HEK293T (cell line): Measurements from ENCODE around the gene PRXL2A.
"Not testable (repeated sequence)": the region's sequence is repeated elsewhere in the genome, so short reads cannot be mapped to it uniquely, and the experiment has no call there.

ENCODE experiments used
- CTCF ChIA-PET: fragments of 350-600 bp; formaldehyde crosslinking; extraction: SDS; loops from one replicate; lab custom pipeline; 2021; ENCODE audit warnings: antibody characterized with exemption, inconsistent platforms; lab: Yijun Ruan, JAX
- POLR2A ChIA-PET: fragments of 350-600 bp; formaldehyde crosslinking; extraction: SDS; loops from one replicate; lab custom pipeline; 2020; ENCODE audit warnings: antibody characterized with exemption, inconsistent platforms; lab: Yijun Ruan, JAX
- DNase-seq: peaks from one replicate; pipeline ENCODE4 v3.0.0; 2012; ENCODE audit warnings: mixed read lengths; ENCODE audit errors: extremely low spot score
- ARNT ChIP-seq: fragments of 450-650 bp; IDR thresholded peaks from 2 replicates; pipeline ENCODE4 v1.6.1; 2017; ENCODE audit warnings: mild to moderate bottlenecking
- BHLHE40 ChIP-seq: fragments of 450-650 bp; IDR thresholded peaks from 2 replicates; pipeline ENCODE4 v1.6.1; 2016; ENCODE audit warnings: mild to moderate bottlenecking, moderate library complexity, borderline replicate concordance
- CTBP1 ChIP-seq: fragments of 450-650 bp; IDR thresholded peaks from 2 replicates; pipeline ENCODE4 v1.6.1; 2016; ENCODE audit warnings: borderline replicate concordance
- ELF4 ChIP-seq: fragments of 450-650 bp; IDR thresholded peaks from 2 replicates; pipeline ENCODE4 v1.6.1; 2017; ENCODE audit warnings: antibody characterized with exemption
- FOXA1 ChIP-seq: fragments of 450-650 bp; IDR thresholded peaks from 2 replicates; pipeline ENCODE4 v1.6.1; 2016; ENCODE audit warnings: mild to moderate bottlenecking
- FOXK2 ChIP-seq: fragments of 450-650 bp; IDR thresholded peaks from 2 replicates; pipeline ENCODE4 v1.6.1; 2016; ENCODE audit warnings: mild to moderate bottlenecking
- FOXM1 ChIP-seq: fragments of 450-650 bp; IDR thresholded peaks from 2 replicates; pipeline ENCODE4 v1.6.1; 2017; ENCODE audit warnings: mild to moderate bottlenecking, borderline replicate concordance
- HDGF ChIP-seq: fragments of 450-650 bp; IDR thresholded peaks from 2 replicates; pipeline ENCODE4 v1.6.1; 2017; ENCODE audit warnings: antibody characterized with exemption, borderline replicate concordance
- L3MBTL2 ChIP-seq: fragments of 450-650 bp; conservative IDR thresholded peaks from 2 replicates; pipeline ENCODE4 v1.6.1; 2016; ENCODE audit warnings: mild to moderate bottlenecking
- LEF1 ChIP-seq: fragments of 450-650 bp; IDR thresholded peaks from 2 replicates; pipeline ENCODE4 v1.6.1; 2017; ENCODE audit warnings: mild to moderate bottlenecking, borderline replicate concordance
- SP1 ChIP-seq: fragments of 450-650 bp; IDR thresholded peaks from 2 replicates; pipeline ENCODE4 v1.6.1; 2017
- SUZ12 ChIP-seq: fragments of 450-650 bp; IDR thresholded peaks from 2 replicates; pipeline ENCODE4 v1.6.1; 2016; ENCODE audit warnings: mild to moderate bottlenecking
- TARDBP ChIP-seq: fragments of 450-650 bp; IDR thresholded peaks from 2 replicates; pipeline ENCODE4 v1.6.1; 2016
- ZNF384 ChIP-seq: fragments of 450-650 bp; IDR thresholded peaks from 2 replicates; pipeline ENCODE4 v1.6.1; 2016
- TF ChIP-seq, protein P1 (sequence below): fragments of 450-650 bp; IDR thresholded peaks from 2 replicates; pipeline ENCODE4 v1.6.1; 2016

Gene PRXL2A

DNA sequence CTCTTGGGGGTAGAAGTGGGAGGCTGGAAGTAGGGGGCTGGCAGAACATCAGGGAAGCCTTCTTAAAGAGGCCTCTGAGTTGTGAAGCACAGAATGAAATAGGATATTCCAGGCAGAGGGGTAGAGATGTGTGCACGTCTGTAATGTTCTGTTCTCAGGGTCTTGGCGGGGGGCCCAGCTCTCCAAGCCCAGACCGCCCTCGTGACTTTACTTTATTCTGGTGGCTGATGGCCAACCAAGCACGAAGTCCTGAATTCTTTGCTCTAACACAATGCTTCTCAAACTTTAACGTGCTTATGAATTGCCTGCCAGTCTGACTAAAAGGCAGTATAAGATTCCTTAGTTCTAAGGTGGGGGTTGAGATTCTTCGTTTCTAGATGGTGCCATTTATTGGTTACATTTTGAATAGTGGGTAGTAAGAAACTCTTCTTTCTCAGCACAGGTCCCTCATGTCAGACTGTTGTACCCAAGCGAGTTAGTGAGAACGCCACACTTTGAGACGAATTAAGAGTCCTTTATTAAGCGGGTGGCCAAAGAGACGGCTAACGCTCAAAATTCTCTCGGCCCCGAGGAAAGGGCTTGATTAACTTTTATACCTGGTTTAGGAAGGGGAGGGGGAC lies 8.2 kb downstream of the PRXL2A start:
- POLR2A ChIA-PET = interaction anchor here (1.0 kb wide), 1 partner anchor 8 kb away, joined by 4 read pairs; the partner anchor contains the start of gene PRXL2A
- TF ChIP-seq ELF4 (no peak), L3MBTL2 (peak; percentile 83)
- peak; percentile 35 for DNase-seq
- CTCF ChIA-PET = no interaction called here

DNA sequence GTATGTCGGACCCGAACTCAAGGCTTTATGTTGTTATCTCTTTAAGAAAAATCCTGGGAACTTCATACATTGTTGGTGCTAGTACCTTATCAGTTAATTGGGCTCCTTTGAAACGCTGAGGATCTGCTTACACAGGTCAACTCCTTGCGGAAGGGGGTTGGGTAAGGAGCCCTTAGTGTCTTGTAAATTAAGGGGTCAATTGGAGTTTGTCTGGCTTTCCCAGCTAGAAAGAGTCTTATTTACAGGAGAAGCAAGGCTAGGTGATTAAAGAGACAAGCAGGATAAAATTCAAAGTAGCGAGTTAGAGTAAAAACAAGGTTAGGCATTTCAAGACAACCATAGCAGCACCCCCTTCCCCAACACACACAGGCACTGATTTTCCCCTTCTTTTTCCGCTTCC lies 8.9 kb downstream of the PRXL2A start:
- POLR2A ChIA-PET, CTCF ChIA-PET: not testable (repeated sequence)

DNA sequence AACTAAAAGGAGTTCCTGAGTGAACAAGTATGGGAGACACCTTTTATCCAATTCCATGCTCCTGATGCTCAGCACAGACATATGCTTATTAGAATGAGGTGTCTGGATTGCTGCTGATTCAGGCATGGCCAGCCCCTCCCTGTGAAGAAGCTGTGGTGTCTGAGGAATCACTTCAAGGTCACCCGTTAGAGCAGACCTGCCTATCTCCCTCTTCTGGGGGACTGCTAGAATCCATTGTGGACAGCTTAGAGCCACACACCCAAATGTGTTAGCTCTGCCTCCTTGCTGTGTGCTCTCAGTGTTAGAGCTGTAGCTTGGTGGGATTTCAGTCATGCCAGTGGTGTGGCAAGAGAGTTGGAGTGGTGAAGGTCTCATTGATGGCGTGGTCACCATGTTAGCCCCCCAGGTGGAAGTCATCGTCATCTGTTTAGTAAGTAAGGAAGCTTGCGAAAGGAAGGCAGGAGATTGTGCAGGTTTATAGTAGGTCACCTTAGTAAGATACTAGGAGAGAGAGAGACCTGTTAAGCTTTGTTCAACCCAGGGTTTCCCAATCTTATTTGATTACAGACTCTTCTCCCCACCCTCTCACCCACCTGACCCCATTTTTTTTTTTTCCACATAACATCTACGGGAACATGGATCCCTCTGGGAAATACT lies 12.8 kb downstream of the PRXL2A start:
- TF ChIP-seq FOXM1 (no peak), LEF1 (no peak), FOXK2 (no peak), CTBP1 (no peak), TARDBP (no peak), ARNT (no peak), FOXA1 (no peak), ZNF384 (no peak)
- POLR2A ChIA-PET = interaction anchor here (2.7 kb wide), 1 partner anchor 13 kb away, joined by 11 read pairs; the partner anchor contains the start of gene PRXL2A
- CTCF ChIA-PET = interaction anchor here (0.7 to 2.0 kb wide), 2 partner anchors 24 to 270 kb away, joined by 4 to 5 read pairs; no protein-coding TSS in a partner anchor
- DNase-seq = no peak

More for the DNA sequence above, 8.9 kb downstream of the PRXL2A start:
- DNase-seq = not testable (repeated sequence)

DNA sequence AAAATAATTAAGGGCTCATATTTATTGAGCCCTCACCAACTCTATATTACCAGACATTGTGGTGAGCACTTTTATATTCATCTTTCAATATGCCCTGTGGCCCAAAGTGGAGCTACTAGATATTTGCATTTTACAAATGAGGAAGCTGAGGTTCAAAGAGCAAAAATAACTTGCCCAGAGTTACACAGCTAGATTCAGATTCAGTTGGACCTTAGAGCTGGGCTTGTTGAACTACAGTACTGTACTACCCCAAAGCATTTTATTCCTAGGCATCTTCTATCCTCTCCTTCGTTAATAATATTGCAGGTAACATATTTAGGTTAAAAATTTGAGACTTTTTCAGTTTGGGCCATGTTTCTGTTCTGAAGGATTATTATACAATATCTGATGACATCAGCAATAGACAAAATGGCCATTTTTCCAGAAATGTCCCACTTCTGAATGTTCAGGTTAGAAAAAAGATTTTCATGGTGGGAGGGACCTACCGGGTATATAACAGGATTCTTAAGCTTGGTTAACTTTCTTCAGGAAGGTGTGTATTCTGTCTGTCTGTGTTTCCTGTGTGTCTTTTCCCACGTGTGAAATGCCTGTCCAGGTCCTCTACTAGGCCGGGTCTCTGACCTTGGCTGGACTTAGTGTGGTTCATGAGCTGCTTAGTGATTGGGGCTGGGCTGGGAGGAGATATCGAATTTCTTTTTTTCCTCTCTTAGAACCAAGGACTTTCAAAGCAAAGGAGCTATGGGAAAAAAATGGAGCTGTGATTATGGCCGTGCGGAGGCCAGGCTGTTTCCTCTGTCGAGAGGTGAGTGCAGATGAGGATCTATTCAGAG lies 13.6 kb downstream of the PRXL2A start:
- CTCF ChIA-PET = interaction anchor here (0.7 kb wide), 1 partner anchor 269 kb away, joined by 5 read pairs; no protein-coding TSS in a partner anchor

DNA sequence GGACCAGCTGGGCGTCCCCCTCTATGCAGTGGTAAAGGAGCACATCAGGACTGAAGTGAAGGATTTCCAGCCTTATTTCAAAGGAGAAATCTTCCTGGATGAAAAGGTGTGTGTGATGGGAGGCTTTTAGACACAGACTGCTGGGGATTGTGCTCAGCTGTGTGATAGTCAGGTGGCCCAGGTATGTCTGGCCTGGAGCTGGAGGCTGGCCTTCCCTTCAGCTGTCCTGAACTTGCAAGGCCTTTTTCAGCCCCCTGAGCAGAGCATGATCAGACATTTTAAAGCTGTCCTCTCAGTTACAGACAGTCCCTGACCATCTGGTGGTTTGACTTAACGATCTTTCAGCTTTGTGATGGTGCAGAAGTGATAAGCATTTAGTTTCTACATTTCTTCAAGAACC lies 17.6 kb downstream of the PRXL2A start:
- CTCF ChIA-PET = interaction anchor here (1.0 kb wide), 1 partner anchor 18 kb away, joined by 3 read pairs; no protein-coding TSS in a partner anchor
- DNase-seq = no peak
- TF ChIP-seq SP1 (no peak), HDGF (no peak), CTBP1 (no peak), ELF4 (no peak), L3MBTL2 (no peak), LEF1 (no peak), SUZ12 (no peak), FOXM1 (no peak), ARNT (no peak), BHLHE40 (no peak), TARDBP (no peak)
- POLR2A ChIA-PET = no interaction called here

More for the DNA sequence above, 13.6 kb downstream of the PRXL2A start:
- TF ChIP-seq TARDBP = no peak
- POLR2A ChIA-PET = interaction anchor here (2.7 kb wide), 1 partner anchor 14 kb away, joined by 11 read pairs; the partner anchor contains the start of gene PRXL2A
- DNase-seq = no peak

DNA sequence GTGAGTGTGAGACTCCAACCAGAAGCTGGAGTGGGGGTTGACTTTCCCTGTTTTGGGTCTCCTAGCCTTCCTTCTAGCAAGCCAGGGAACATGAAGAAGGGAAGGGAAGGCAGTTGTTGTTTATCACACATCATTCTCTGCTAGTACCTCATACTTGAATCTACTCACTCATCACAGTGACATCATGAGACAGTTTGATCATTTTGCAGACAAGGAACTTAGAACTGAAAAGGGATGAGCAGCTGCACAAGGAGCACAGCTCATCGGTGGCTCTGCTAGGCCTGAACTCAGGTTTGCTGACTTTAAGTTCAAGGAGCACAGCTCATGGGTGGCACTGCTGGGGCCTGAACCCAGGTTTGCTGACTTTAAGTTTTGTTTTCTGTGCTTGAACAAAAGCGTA lies 19.2 kb downstream of the PRXL2A start:
- ChIA-PET POLR2A (no interaction called here), CTCF (no interaction called here)
- TF ChIP-seq BHLHE40 (no peak), SUZ12 (no peak), ELF4 (no peak), CTBP1 (no peak), FOXM1 (no peak), FOXA1 (no peak), HDGF (no peak)
- no peak for DNase-seq

DNA sequence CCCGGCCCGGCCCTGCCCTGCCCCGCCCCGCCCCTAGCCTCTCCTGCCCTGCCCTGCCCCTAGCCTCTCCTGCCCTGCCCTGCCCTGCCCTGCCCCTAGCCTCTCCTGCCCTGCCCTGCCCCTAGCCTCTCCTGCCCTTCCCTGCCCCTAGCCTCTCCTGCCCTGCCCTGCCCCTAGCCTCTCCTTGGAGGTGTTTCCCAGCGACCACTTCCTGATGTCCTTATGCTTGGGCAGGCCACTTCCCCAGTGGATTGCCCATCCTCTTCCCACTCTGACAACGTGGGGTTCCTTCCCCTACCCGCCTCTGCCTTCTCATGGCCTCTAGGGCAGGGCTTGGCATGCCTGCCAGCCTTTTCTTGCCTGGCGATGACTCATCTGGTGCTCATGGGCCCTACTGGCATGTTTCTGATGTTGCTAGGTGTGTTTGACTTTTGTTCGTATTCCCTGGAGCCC lies 21.2 kb downstream of the PRXL2A start:
- TF ChIP-seq ARNT (no peak), LEF1 (no peak), BHLHE40 (no peak), SP1 (no peak)
- POLR2A ChIA-PET = interaction anchor here (1.6 kb wide), 1 partner anchor 22 kb away, joined by 5 read pairs; no protein-coding TSS in a partner anchor
- CTCF ChIA-PET = interaction anchor here (0.7 to 1.6 kb wide), 2 partner anchors 15 to 254 kb away, joined by 4 to 5 read pairs; no protein-coding TSS in a partner anchor
- DNase-seq = no peak

DNA sequence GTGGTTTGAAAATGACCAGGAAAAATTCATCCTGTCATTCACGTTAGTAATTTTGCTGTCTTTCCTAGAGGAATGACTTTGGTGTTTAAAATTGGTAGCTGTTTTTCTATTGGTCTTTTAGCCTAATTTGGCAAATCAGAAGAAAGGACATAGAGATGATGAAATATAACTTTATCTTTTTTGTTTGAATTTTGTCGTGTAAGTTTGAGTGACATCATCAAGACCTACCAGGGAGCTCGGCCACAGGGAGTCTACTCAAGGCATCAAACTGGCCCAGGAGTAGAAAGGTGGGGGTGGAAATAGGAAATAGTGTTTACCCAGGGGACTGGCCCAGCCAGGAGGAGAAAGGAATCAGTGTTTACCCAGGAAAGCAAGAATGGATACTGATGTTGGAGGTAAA lies 24.8 kb downstream of the PRXL2A start:
- ChIA-PET CTCF (no interaction called here), POLR2A (interaction anchor here (0.8 kb wide), 1 partner anchor 25 kb away, joined by 3 read pairs; no protein-coding TSS in a partner anchor)
- no peak for TF ChIP-seq ARNT
- no peak for TF ChIP-seq FOXA1
- TF ChIP-seq FOXK2 = no peak
- no peak for TF ChIP-seq SUZ12
- TF ChIP-seq, protein P1, sequence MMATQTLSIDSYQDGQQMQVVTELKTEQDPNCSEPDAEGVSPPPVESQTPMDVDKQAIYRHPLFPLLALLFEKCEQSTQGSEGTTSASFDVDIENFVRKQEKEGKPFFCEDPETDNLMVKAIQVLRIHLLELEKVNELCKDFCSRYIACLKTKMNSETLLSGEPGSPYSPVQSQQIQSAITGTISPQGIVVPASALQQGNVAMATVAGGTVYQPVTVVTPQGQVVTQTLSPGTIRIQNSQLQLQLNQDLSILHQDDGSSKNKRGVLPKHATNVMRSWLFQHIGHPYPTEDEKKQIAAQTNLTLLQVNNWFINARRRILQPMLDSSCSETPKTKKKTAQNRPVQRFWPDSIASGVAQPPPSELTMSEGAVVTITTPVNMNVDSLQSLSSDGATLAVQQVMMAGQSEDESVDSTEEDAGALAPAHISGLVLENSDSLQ = peak; percentile 11; the same call in 1 of the 2 replicates
- TF ChIP-seq HDGF = no peak
- TF ChIP-seq BHLHE40 = no peak
- DNase-seq = no peak
